Karpas-422 (cell line): Measurements from ENCODE around the gene CNGB1. TPM values are rescaled to one million over a fixed set of nuclear protein-coding genes. Genes with fewer than 3 reads are reported as not detected.
"Not testable (repeated sequence)": the region's sequence is repeated elsewhere in the genome, so short reads cannot be mapped to it uniquely, and the experiment has no call there.

Experiments
- DNase-seq: peaks from one replicate; pipeline ENCODE4 v3.0.0-alpha.2; 2015
- H2AFZ ChIP-seq: fragments of 200-600 bp; sonication (generic); 2 replicates; pipeline ENCODE4 v1.6.1; 2014; ENCODE audit warnings: antibody characterized with exemption, low read length, mixed read lengths
- H3K27ac ChIP-seq: fragments of 200-600 bp; sonication (generic); 2 replicates; pipeline ENCODE4 v1.5.1; 2014; ENCODE audit warnings: mild to moderate bottlenecking, low read length, moderate library complexity
- H3K27me3 ChIP-seq: fragments of 200-600 bp; sonication (generic); 2 replicates; pipeline ENCODE4 v1.6.1; 2014; ENCODE audit warnings: low read length, mixed read lengths
- H3K36me3 ChIP-seq: fragments of 200-600 bp; sonication (generic); 2 replicates; pipeline ENCODE4 v1.6.1; 2014; ENCODE audit warnings: low read length, mixed read lengths; ENCODE audit not compliant: insufficient read depth
- H3K4me1 ChIP-seq: fragments of 200-600 bp; sonication (generic); 2 replicates; pipeline ENCODE4 v1.6.1; 2014; ENCODE audit warnings: mild to moderate bottlenecking, low read length, mixed read lengths
- H3K4me2 ChIP-seq: fragments of 200-600 bp; sonication (generic); 2 replicates; pipeline ENCODE4 v1.6.1; 2014; ENCODE audit warnings: low read length, low read depth, mild to moderate bottlenecking; ENCODE audit not compliant: poor library complexity, severe bottlenecking
- H3K4me3 ChIP-seq: fragments of 200-600 bp; sonication (generic); 2 replicates; pipeline ENCODE4 v1.5.1; 2014; ENCODE audit warnings: mild to moderate bottlenecking, antibody characterized with exemption, low read length, mixed read lengths
- H3K79me2 ChIP-seq: fragments of 200-600 bp; sonication (generic); 2 replicates; pipeline ENCODE4 v1.6.1; 2014; ENCODE audit warnings: mild to moderate bottlenecking, low read length, mixed read lengths
- H3K9ac ChIP-seq: fragments of 200-600 bp; sonication (generic); 2 replicates; pipeline ENCODE4 v1.6.0; 2014; ENCODE audit warnings: low read length
- H3K9me2 ChIP-seq: fragments of 200-600 bp; sonication (generic), shearing (Covaris generic); replicated peaks from 2 replicates; pipeline ENCODE4 v1.6.0; 2014; ENCODE audit warnings: mild to moderate bottlenecking, low read length, moderate library complexity; ENCODE audit not compliant: insufficient read depth
- H3K9me3 ChIP-seq: fragments of 300-700, 200-600 bp; sonication (generic); 2 replicates; pipeline ENCODE4 v1.6.1; 2014; ENCODE audit warnings: low read length, mixed read lengths
- H4K20me1 ChIP-seq: fragments of 200-600 bp; sonication (generic); 2 replicates; pipeline ENCODE4 v1.6.1; 2014; ENCODE audit warnings: mild to moderate bottlenecking, antibody characterized with exemption, low read length, low read depth; ENCODE audit not compliant: insufficient read depth
- total RNA-seq: library from RNA; depleted of rRNA; stranded (reverse); fragments of >200 nt; shearing (Covaris generic); gene quantifications from 2 replicates; pipeline ENCODE4 v1.2.3, GENCODE V29; 2014; ENCODE audit warnings: low replicate concordance

Gene CNGB1
- total RNA-seq, 1 experiment from 2014 or later = not detected

- Histone ChIP-seq H3K9ac (no peak overlapping the region), H3K4me2 (no peak overlapping the region)
Measured at GRCh38 chr16:57986196-57986595, 15.3 kb upstream of the CNGB1 start.

GRCh38 chr16:57985204-57986181 is 14.6 kb upstream of the CNGB1 start:
- Histone ChIP-seq H2AFZ (no peak overlapping the region), H3K4me3 (no peak overlapping the region), H3K36me3 (no peaks in the 10 kb centered on the region), H3K79me2 (no peaks in the 10 kb centered on the region), H3K27ac (no peak overlapping the region), H3K9me2 (no peaks in the 10 kb centered on the region), H3K9me3 (no peaks in the 10 kb centered on the region), H3K27me3 (no peaks in the 10 kb centered on the region), H3K4me2 (no peak overlapping the region), H3K4me1 (no peaks in the 10 kb centered on the region), H4K20me1 (no peaks in the 10 kb centered on the region), H3K9ac (no peak overlapping the region)
- DNase-seq = no peak

More at GRCh38 chr16:57986196-57986595, 15.3 kb upstream of the CNGB1 start:
- Histone ChIP-seq H4K20me1 (no peaks in the 10 kb centered on the region), H3K9me3 (no peaks in the 10 kb centered on the region), H3K27me3 (no peaks in the 10 kb centered on the region), H3K4me1 (no peaks in the 10 kb centered on the region), H2AFZ (no peak overlapping the region), H3K27ac (no peak overlapping the region), H3K36me3 (no peaks in the 10 kb centered on the region), H3K79me2 (no peaks in the 10 kb centered on the region), H3K4me3 (no peak overlapping the region), H3K9me2 (no peaks in the 10 kb centered on the region)
- DNase-seq = no peak

GRCh38 chr16:57984443-57985203 is 13.7 kb upstream of the CNGB1 start:
- Histone ChIP-seq H3K27me3 (no peaks in the 10 kb centered on the region), H3K9me3 (no peaks in the 10 kb centered on the region), H3K4me2 (no peak overlapping the region), H3K4me1 (no peaks in the 10 kb centered on the region), H3K27ac (no peak overlapping the region), H2AFZ (no peak overlapping the region), H3K4me3 (no peak overlapping the region), H3K36me3 (no peaks in the 10 kb centered on the region), H3K79me2 (no peaks in the 10 kb centered on the region), H3K9me2 (no peaks in the 10 kb centered on the region), H3K9ac (no peak overlapping the region), H4K20me1 (no peaks in the 10 kb centered on the region)
- DNase-seq = no peak

GRCh38 chr16:57982385-57982784 is 11.5 kb upstream of the CNGB1 start:
- Histone ChIP-seq H3K27ac (no peak overlapping the region), H2AFZ (no peak overlapping the region), H3K4me2 (no peak overlapping the region), H3K9ac (no peak overlapping the region), H3K4me1 (no peaks in the 10 kb centered on the region), H3K9me2 (no peaks in the 10 kb centered on the region), H3K9me3 (no peaks in the 10 kb centered on the region), H3K36me3 (no peaks in the 10 kb centered on the region), H3K27me3 (no peaks in the 10 kb centered on the region), H3K79me2 (no peaks in the 10 kb centered on the region), H3K4me3 (no peak overlapping the region), H4K20me1 (no peaks in the 10 kb centered on the region)
- DNase-seq = no peak

- Histone ChIP-seq H3K9me2 (no peaks in the 10 kb centered on the region), H3K79me2 (no peaks in the 10 kb centered on the region), H3K4me3 (no peak overlapping the region), H3K36me3 (no peaks in the 10 kb centered on the region), H3K27me3 (no peaks in the 10 kb centered on the region), H2AFZ (no peak overlapping the region), H3K4me2 (no peak overlapping the region), H4K20me1 (no peaks in the 10 kb centered on the region), H3K9ac (no peak overlapping the region), H3K9me3 (no peaks in the 10 kb centered on the region), H3K4me1 (no peaks in the 10 kb centered on the region), H3K27ac (no peak overlapping the region)
- DNase-seq = no peak
Measured at GRCh38 chr16:57981636-57982035, 10.7 kb upstream of the CNGB1 start.

- Histone ChIP-seq H3K27ac (no peak overlapping the region), H3K9ac (no peak overlapping the region), H3K4me2 (no peak overlapping the region), H3K27me3 (no peaks in the 10 kb centered on the region), H3K9me3 (no peaks in the 10 kb centered on the region), H3K79me2 (no peaks in the 10 kb centered on the region), H3K9me2 (no peaks in the 10 kb centered on the region), H3K4me1 (no peaks in the 10 kb centered on the region), H3K36me3 (no peaks in the 10 kb centered on the region), H3K4me3 (no peak overlapping the region), H2AFZ (no peak overlapping the region), H4K20me1 (no peaks in the 10 kb centered on the region)
- no peak for DNase-seq
Measured at GRCh38 chr16:57979006-57979585, 8.2 kb upstream of the CNGB1 start.

GRCh38 chr16:57978070-57978465 is 7.1 kb upstream of the CNGB1 start:
- H3K4me2 ChIP-seq, H3K9me3 ChIP-seq, H3K4me1 ChIP-seq, H3K9me2 ChIP-seq, H3K4me3 ChIP-seq, DNase-seq, H4K20me1 ChIP-seq, H3K27me3 ChIP-seq, H2AFZ ChIP-seq, H3K36me3 ChIP-seq, H3K9ac ChIP-seq, H3K79me2 ChIP-seq, H3K27ac ChIP-seq: not testable (repeated sequence)
